Renal pelvis (tissue), 4 donors: ENCODE data around the gene MTRFR. TPM values are rescaled to one million over a fixed set of nuclear protein-coding genes. Genes with fewer than 3 reads are reported as not detected.

Experiments
- DNase-seq: peaks from one replicate; pipeline ENCODE4 v3.0.0-alpha.2; 2013
- polyA plus RNA-seq, 3 donors: library from polyadenylated mRNA; unstranded; fragments of 120-200 nt; gene quantifications; one replicate each; pipeline ENCODE4 v1.2.1, GENCODE V29; 2013; ENCODE audit not compliant: insufficient read length in 3 of 3

MTRFR gene
- polyA plus RNA-seq, 3 donors: 19.9 to 23.5 (median 22.3) TPM

- peak; percentile 45 for DNase-seq
These were observed 35.0 kb downstream of the MTRFR start for GRCh38 chr12:123267991-123268843.

- no peak for DNase-seq
These were observed 35.6 kb downstream of the MTRFR start for GRCh38 chr12:123268850-123269249.

GRCh38 chr12:123269395-123269892 lies 36.2 kb downstream of the MTRFR start:
- peak; percentile 80 for DNase-seq

GRCh38 chr12:123269896-123270213 lies 36.6 kb downstream of the MTRFR start:
- DNase-seq: no peak

GRCh38 chr12:123270214-123271000 lies 37.2 kb downstream of the MTRFR start:
- no peak for DNase-seq

GRCh38 chr12:123271001-123271668 lies 37.9 kb downstream of the MTRFR start:
- peak; percentile 52 for DNase-seq

GRCh38 chr12:123273166-123273565 lies 39.9 kb downstream of the MTRFR start:
- no peak for DNase-seq

- no peak for DNase-seq
These were observed 44.9 kb downstream of the MTRFR start for GRCh38 chr12:123278101-123278627.

GRCh38 chr12:123280971-123281370 lies 47.7 kb downstream of the MTRFR start:
- no peak for DNase-seq

GRCh38 chr12:123282111-123282510 lies 48.9 kb downstream of the MTRFR start:
- DNase-seq: no peak

- no peak for DNase-seq
These were observed 50.2 kb downstream of the MTRFR start for GRCh38 chr12:123283461-123283860.

- DNase-seq: no peak
These were observed 51.4 kb downstream of the MTRFR start for GRCh38 chr12:123284669-123285068.

GRCh38 chr12:123286652-123287373 lies 53.6 kb downstream of the MTRFR start:
- no peak for DNase-seq

GRCh38 chr12:123288751-123289346 lies 55.6 kb downstream of the MTRFR start:
- no peak for DNase-seq

GRCh38 chr12:123289911-123290310 lies 56.7 kb downstream of the MTRFR start:
- no peak for DNase-seq

GRCh38 chr12:123293178-123293760 lies 60.0 kb downstream of the MTRFR start:
- no peak for DNase-seq

GRCh38 chr12:123305136-123305535 lies 71.9 kb downstream of the MTRFR start:
- DNase-seq: no peak

GRCh38 chr12:123306200-123306599 lies 73.0 kb downstream of the MTRFR start:
- DNase-seq: no peak
